Lower leg skin (tissue), 4 donors: ENCODE data around the gene URM1. TPM values are rescaled to one million over a fixed set of nuclear protein-coding genes. Genes with fewer than 3 reads are reported as not detected.
"Not testable (repeated sequence)": the region's sequence is repeated elsewhere in the genome, so short reads cannot be mapped to it uniquely, and the experiment has no call there.

Experiments
- DNase-seq, 2 donors: peaks; one replicate each; pipeline ENCODE4 v3.0.0-alpha.2; 2019; ENCODE audit warnings: low spot score in 2 of 2
- H3K4me3 ChIP-seq: fragments of 200-600 bp; sonication (generic); 2 replicates; pipeline ENCODE4 v1.5.1; 2017; ENCODE audit warnings: mild to moderate bottlenecking, low read depth; ENCODE audit not compliant: poor library complexity, severe bottlenecking
- POLR2A ChIP-seq, 2 donors: fragments of 450-650 bp; IDR thresholded peaks; one replicate each; pipeline ENCODE4 v1.6.1; 2016 to 2017; ENCODE audit warnings: antibody characterized with exemption in 2 of 2, mild to moderate bottlenecking in 1 of 2, moderate library complexity in 1 of 2
- whole genome bisulfite sequencing, 2 donors: methylation state at CpG; one replicate each; pipeline ENCODE4 v1.1.5; 2018; 5-methylcytosine and 5-hydroxymethylcytosine counted together
- intact Hi-C: fragments of 100-400 bp; cut with DNase I; formaldehyde crosslinking; loops from one replicate; pipeline ENCODE4 v1.15.0; 2023; ENCODE audit warnings: low total_unique reads
- total RNA-seq, 4 donors: library from RNA; depleted of rRNA; stranded (reverse); fragments of >200 nt; gene quantifications; one replicate each; pipeline ENCODE4 v1.1.0, GENCODE V29; 2016
- TF ChIP-seq, protein P1 (sequence below), 3 donors: fragments of 450-650 bp; IDR thresholded peaks; one replicate each; pipeline ENCODE4 v1.5.1; 2016; ENCODE audit warnings: antibody characterized with exemption in 3 of 3, mild to moderate bottlenecking in 3 of 3, moderate library complexity in 2 of 3

The URM1 gene
- total RNA-seq, 4 donors from 2014 or later, result 24.3 to 37.7 (median 31.1) TPM

DNA sequence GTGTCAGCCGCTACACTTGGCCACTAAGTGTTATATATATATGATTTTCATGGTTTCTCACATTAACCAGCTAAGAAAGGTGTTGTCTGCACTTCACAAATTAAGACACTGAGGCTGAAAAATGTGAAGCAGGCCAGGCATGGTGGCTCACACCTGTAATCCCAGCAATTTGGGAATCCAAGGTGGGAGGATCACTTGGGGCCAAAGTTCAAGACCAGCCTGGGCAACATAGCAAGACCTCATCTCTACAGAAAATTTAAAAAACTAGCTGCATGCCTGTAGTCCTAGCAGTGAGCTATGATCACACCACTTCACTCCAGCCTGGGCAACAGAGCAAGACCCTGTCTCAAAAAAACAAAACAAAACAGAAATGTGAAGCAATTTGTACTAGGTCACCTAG lies 46.8 kb upstream of the URM1 start:
- DNase-seq, result no peak
- 94 to 100% methylated on average over 1 of the region's 1 CpG for WGBS, 2 donors
- H3K4me3 ChIP-seq, result no peak overlapping the region
- intact Hi-C loops, result no loop called here
- TF ChIP-seq POLR2A (IDR thresholded peaks at IDR 0.05), result no peak
- TF ChIP-seq, protein P1, sequence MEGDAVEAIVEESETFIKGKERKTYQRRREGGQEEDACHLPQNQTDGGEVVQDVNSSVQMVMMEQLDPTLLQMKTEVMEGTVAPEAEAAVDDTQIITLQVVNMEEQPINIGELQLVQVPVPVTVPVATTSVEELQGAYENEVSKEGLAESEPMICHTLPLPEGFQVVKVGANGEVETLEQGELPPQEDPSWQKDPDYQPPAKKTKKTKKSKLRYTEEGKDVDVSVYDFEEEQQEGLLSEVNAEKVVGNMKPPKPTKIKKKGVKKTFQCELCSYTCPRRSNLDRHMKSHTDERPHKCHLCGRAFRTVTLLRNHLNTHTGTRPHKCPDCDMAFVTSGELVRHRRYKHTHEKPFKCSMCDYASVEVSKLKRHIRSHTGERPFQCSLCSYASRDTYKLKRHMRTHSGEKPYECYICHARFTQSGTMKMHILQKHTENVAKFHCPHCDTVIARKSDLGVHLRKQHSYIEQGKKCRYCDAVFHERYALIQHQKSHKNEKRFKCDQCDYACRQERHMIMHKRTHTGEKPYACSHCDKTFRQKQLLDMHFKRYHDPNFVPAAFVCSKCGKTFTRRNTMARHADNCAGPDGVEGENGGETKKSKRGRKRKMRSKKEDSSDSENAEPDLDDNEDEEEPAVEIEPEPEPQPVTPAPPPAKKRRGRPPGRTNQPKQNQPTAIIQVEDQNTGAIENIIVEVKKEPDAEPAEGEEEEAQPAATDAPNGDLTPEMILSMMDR (IDR thresholded peaks at IDR 0.05), result no peak

DNA sequence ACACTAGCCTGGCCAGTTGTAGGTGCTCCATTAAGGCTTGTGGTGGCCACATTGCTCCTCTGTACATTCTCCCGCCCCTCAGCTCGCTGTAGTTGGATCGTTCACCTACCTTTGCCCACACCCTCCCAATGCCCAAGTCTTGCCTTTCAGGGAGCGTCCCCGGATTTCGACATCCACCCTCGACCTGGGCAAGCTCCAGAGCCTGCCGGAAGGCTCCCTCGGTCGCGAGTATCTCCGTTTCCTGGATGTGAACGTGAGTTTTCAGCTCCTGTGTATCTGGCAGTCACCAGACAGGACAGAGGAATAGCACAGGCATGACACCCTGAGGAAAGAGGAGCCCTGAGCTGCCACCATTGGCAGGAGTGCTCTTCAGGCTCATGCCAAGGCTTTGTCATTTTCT lies 45.5 kb upstream of the URM1 start:
- intact Hi-C loops, result no loop called here
- no peak overlapping the region for H3K4me3 ChIP-seq
- 60 to 66% methylated on average over 13 of the region's 13 CpGs for WGBS, 2 donors
- no peak for DNase-seq
- no peak for TF ChIP-seq POLR2A (IDR thresholded peaks at IDR 0.05)
- TF ChIP-seq, protein P1 (IDR thresholded peaks at IDR 0.05), result no peak

DNA sequence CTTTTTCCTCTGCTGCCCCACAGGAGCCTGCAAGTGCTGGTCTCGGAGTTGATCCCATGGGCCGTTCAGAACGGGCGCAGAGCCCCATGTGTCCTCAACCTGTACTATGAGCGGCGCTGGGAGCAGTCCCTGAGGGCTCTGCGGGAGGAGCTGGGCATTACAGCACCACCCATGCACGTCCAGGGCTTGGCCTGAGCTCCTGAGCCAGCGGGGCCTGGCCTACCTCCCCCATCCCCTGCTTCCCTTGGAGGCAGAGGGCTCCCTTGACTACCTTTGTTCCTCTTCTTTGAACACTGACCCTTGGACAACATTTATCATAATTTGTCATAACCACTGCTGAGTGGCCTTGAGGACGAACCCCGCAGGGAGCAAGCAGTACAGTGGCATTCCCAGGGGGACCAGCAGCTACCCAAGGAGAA lies 37.7 kb upstream of the URM1 start:
- 82 to 83% methylated on average over 8 to 11 of the region's 11 CpGs for WGBS, 2 donors
- no peak overlapping the region for H3K4me3 ChIP-seq
- TF ChIP-seq, protein P1 (IDR thresholded peaks at IDR 0.05), result no peak
- no peak for TF ChIP-seq POLR2A (IDR thresholded peaks at IDR 0.05)
- intact Hi-C loops, result no loop called here
- no peak for DNase-seq

DNA sequence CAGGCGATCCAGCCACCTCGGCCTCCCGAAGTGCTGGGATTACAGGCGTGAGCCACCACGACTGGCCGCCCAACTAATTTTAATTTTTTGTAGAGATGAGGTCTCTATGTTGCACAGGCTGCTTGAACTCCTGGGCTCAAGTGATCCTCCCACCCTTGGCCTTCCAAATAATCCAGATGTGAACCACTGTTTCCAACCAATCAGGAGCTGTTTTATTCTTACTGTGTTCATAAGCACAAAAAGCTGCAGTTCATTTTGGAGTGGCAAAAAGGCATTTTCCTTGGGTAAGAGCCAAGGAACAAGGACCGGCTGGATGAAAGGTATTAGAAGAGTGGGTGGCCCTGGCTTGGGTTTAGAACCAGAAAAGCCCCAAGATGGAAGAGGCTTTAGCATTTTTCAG lies 36.0 kb upstream of the URM1 start:
- intact Hi-C loops, result no loop called here
- 62 to 71% methylated on average over 7 of the region's 7 CpGs for WGBS, 2 donors
- no peak overlapping the region for H3K4me3 ChIP-seq
- no peak for DNase-seq
- TF ChIP-seq, protein P1 (IDR thresholded peaks at IDR 0.05), result no peak
- TF ChIP-seq POLR2A (IDR thresholded peaks at IDR 0.05), result no peak

DNA sequence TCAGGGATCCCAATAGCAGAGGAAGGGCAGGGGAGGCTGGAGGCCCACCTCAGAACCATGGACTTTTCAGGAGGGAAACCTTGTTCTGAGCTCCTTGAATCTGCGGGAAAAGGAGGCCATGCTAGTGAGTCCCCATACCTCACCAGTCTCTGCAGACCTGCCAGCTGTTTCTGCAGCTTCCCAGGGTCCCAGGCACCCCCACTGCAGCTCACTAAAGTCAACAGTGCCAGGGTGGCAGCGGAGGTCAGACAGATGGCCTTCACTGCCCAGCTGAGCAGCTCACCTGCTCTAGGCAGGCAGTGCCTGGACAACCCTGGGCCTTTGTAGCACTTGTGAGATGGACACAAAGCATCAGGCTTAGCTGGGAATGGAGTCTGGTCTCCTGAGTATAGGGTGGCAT lies 35.3 kb upstream of the URM1 start:
- no peak for TF ChIP-seq POLR2A (IDR thresholded peaks at IDR 0.05)
- TF ChIP-seq, protein P1 (IDR thresholded peaks at IDR 0.05), result no peak
- DNase-seq, result no peak
- WGBS, 2 donors, result 77 to 83% methylated on average over 2 of the region's 2 CpGs
- intact Hi-C loops, result no loop called here
- no peak overlapping the region for H3K4me3 ChIP-seq

DNA sequence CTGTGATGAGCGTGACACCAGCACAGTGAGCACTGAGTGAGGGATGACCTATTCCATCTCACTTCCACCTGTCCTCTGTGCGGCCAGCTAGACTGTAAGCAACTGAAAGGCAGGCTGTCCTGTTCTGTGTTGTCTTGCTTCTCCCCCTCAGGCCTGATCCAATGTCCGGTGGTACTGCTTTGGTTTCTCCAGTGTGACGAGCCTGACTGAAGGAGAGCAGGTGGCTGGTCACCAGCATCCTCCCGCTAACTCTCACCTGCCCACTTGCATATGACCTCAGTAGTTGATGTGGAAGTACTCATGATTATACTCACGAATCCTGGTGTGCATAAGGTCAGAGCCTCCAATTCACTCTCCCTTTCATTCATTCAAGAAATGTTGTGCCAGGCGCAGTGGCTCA lies 33.2 kb upstream of the URM1 start:
- H3K4me3 ChIP-seq, result no peak overlapping the region
- WGBS, 2 donors, result 95% methylated on average over 7 of the region's 7 CpGs
- intact Hi-C loops, result no loop called here
- DNase-seq, result no peak
- TF ChIP-seq, protein P1 (IDR thresholded peaks at IDR 0.05), result no peak
- no peak for TF ChIP-seq POLR2A (IDR thresholded peaks at IDR 0.05)

DNA sequence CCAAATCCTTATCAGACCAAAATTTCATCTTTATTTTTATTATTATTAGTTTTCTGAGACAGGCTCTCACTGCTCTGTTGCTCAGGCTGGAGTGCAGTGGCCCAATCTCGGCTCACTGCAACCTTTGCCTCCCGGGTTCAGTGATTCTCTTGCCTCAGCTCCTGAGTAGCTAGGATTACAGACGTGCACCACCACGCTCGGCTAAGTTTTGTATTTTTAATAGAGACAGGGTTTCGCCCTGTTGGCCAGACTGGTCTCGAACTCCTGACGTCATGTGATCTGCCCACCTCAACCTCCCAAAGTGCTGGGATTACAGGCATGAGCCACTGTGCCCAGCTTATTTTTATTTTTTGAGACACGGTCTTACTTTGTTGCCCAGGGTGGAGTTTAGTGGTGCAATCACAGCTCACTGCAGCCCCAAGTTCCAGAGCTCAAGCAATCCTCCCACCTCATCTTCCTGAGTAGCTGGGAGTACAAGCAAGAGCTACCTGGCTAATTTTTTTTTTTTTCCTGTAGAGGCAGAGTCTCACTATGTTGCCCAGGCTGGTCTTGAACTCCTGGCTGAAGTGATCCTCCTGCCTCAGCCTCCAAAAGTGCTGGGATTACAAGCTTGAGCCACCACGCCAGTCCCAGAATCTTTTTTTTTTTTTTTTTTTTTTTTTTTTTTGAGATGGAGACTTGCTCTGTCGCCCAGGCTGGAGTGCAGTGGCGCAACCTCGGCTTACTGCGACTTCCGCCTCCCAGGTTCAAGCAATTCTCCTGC lies 32.1 kb upstream of the URM1 start:
- DNase-seq, intact Hi-C loops, H3K4me3 ChIP-seq: not testable (repeated sequence)
- 94 to 95% methylated on average over 15 of the region's 15 CpGs for WGBS, 2 donors
